ENCODE measurements around the gene CELF1. TPM values are rescaled to one million over a fixed set of nuclear protein-coding genes. Genes with fewer than 3 reads are reported as not detected.

Gene CELF1
- total RNA-seq, 2 experiments from 2014 or later, result 108 to 118 TPM

GRCh38 chr11:47496808-47497207 is 56.1 kb downstream of the CELF1 start:
- Mint-ChIP-seq H3K27me3 (no peaks in the 10 kb centered on the region), H3K36me3 (peaks cover 21% of the 10 kb centered on the region), H3K9me3 (ENCODE audit: low read depth) (no peaks in the 10 kb centered on the region), H3K4me1 (peaks cover 14% of the 10 kb centered on the region), H3K27ac (no peak overlapping the region), H3K4me3 (no peak overlapping the region)
- DNase-seq, result no peak
- no peak for ATAC-seq
- CTCF ChIA-PET, result interaction anchor here (1.0 kb wide), 1 partner anchor 9 kb away, joined by 3 read pairs; no protein-coding TSS in a partner anchor

GRCh38 chr11:47495856-47496217 is 57.1 kb downstream of the CELF1 start:
- no peaks in the 10 kb centered on the region for H3K27me3 Mint-ChIP-seq
- no peak overlapping the region for H3K4me3 Mint-ChIP-seq
- peaks cover 16% of the 10 kb centered on the region for H3K4me1 Mint-ChIP-seq
- ATAC-seq (no peak), DNase-seq (no peak)
- CTCF ChIA-PET, result interaction anchor here (0.6 kb wide), 1 partner anchor 68 kb away, joined by 3 read pairs; no protein-coding TSS in a partner anchor
- H3K9me3 Mint-ChIP-seq (ENCODE audit: low read depth), result no peaks in the 10 kb centered on the region
- H3K36me3 Mint-ChIP-seq, result peaks cover 22% of the 10 kb centered on the region
- no peak overlapping the region for H3K27ac Mint-ChIP-seq

GRCh38 chr11:47495011-47495855 is 57.7 kb downstream of the CELF1 start:
- H3K9me3 Mint-ChIP-seq (ENCODE audit: low read depth), result no peaks in the 10 kb centered on the region
- no peak overlapping the region for H3K27ac Mint-ChIP-seq
- DNase-seq (no peak), ATAC-seq (no peak)
- H3K36me3 Mint-ChIP-seq, result peaks cover 18% of the 10 kb centered on the region
- H3K27me3 Mint-ChIP-seq, result no peaks in the 10 kb centered on the region
- CTCF ChIA-PET, result interaction anchor here (0.6 to 1.1 kb wide), 3 partner anchors 41 to 281 kb away, joined by 3 read pairs; no protein-coding TSS in a partner anchor
- peaks cover 12% of the 10 kb centered on the region for H3K4me1 Mint-ChIP-seq
- H3K4me3 Mint-ChIP-seq, result no peak overlapping the region

GRCh38 chr11:47489395-47489755 is 63.6 kb downstream of the CELF1 start:
- H3K4me3 Mint-ChIP-seq, result no peak overlapping the region
- CTCF ChIA-PET, result interaction anchor here (1.1 kb wide), 1 partner anchor 35 kb away, joined by 3 read pairs; no protein-coding TSS in a partner anchor
- H3K4me1 Mint-ChIP-seq, result peaks cover 18% of the 10 kb centered on the region
- ATAC-seq, result no peak
- no peak overlapping the region for H3K27ac Mint-ChIP-seq
- no peak for DNase-seq
- no peaks in the 10 kb centered on the region for H3K27me3 Mint-ChIP-seq
- H3K36me3 Mint-ChIP-seq, result peaks cover 42% of the 10 kb centered on the region
- no peaks in the 10 kb centered on the region for H3K9me3 Mint-ChIP-seq (ENCODE audit: low read depth)

GRCh38 chr11:47488674-47489394 is 64.1 kb downstream of the CELF1 start:
- peaks cover 18% of the 10 kb centered on the region for H3K4me1 Mint-ChIP-seq
- peaks cover 43% of the 10 kb centered on the region for H3K36me3 Mint-ChIP-seq
- H3K27me3 Mint-ChIP-seq, result no peaks in the 10 kb centered on the region
- DNase-seq (no peak), ATAC-seq (no peak)
- no peak overlapping the region for H3K27ac Mint-ChIP-seq
- no peaks in the 10 kb centered on the region for H3K9me3 Mint-ChIP-seq (ENCODE audit: low read depth)
- H3K4me3 Mint-ChIP-seq, result no peak overlapping the region
- CTCF ChIA-PET, result interaction anchor here (1.1 to 1.3 kb wide), 2 partner anchors 10 to 35 kb away, joined by 3 read pairs; no protein-coding TSS in a partner anchor

GRCh38 chr11:47488111-47488510 is 64.8 kb downstream of the CELF1 start:
- Mint-ChIP-seq H3K4me3 (no peak overlapping the region), H3K4me1 (peaks cover 18% of the 10 kb centered on the region), H3K27ac (no peak overlapping the region), H3K36me3 (peaks cover 46% of the 10 kb centered on the region), H3K27me3 (no peaks in the 10 kb centered on the region), H3K9me3 (ENCODE audit: low read depth) (no peaks in the 10 kb centered on the region)
- CTCF ChIA-PET, result interaction anchor here (0.6 to 1.3 kb wide), 2 partner anchors 10 to 121 kb away, joined by 3 to 4 read pairs; no protein-coding TSS in a partner anchor
- ATAC-seq (no peak), DNase-seq (no peak)

GRCh38 chr11:47487421-47487820 is 65.5 kb downstream of the CELF1 start:
- DNase-seq, result no peak
- no peak for ATAC-seq
- H3K9me3 Mint-ChIP-seq (ENCODE audit: low read depth), result no peaks in the 10 kb centered on the region
- peaks cover 45% of the 10 kb centered on the region for H3K36me3 Mint-ChIP-seq
- peak overlapping the region; percentile 17 for H3K27ac Mint-ChIP-seq
- H3K4me3 Mint-ChIP-seq, result no peak overlapping the region
- H3K27me3 Mint-ChIP-seq, result no peaks in the 10 kb centered on the region
- CTCF ChIA-PET, result interaction anchor here (0.6 to 1.3 kb wide), 2 partner anchors 11 to 120 kb away, joined by 3 to 4 read pairs; no protein-coding TSS in a partner anchor
- H3K4me1 Mint-ChIP-seq, result peaks cover 16% of the 10 kb centered on the region

- H3K36me3 Mint-ChIP-seq, result peaks cover 56% of the 10 kb centered on the region
- H3K9me3 Mint-ChIP-seq (ENCODE audit: low read depth), result no peaks in the 10 kb centered on the region
- H3K4me3 Mint-ChIP-seq, result no peak overlapping the region
- ATAC-seq (no peak), DNase-seq (no peak)
- peaks cover 13% of the 10 kb centered on the region for H3K4me1 Mint-ChIP-seq
- CTCF ChIA-PET, result no interaction called here
- no peak overlapping the region for H3K27ac Mint-ChIP-seq
- no peaks in the 10 kb centered on the region for H3K27me3 Mint-ChIP-seq
These were observed 67.8 kb downstream of the CELF1 start for GRCh38 chr11:47485107-47485506.

GRCh38 chr11:47483457-47483856 is 69.5 kb downstream of the CELF1 start:
- CTCF ChIA-PET, result no interaction called here
- ATAC-seq (no peak), DNase-seq (no peak)
- H3K4me3 Mint-ChIP-seq, result no peak overlapping the region
- peak overlapping the region; percentile 57 for H3K27ac Mint-ChIP-seq
- H3K27me3 Mint-ChIP-seq, result no peaks in the 10 kb centered on the region
- peaks cover 15% of the 10 kb centered on the region for H3K4me1 Mint-ChIP-seq
- H3K9me3 Mint-ChIP-seq (ENCODE audit: low read depth), result no peaks in the 10 kb centered on the region
- H3K36me3 Mint-ChIP-seq, result peaks cover 63% of the 10 kb centered on the region

GRCh38 chr11:47480762-47481161 is 72.2 kb downstream of the CELF1 start:
- no peaks in the 10 kb centered on the region for H3K9me3 Mint-ChIP-seq (ENCODE audit: low read depth)
- no peaks in the 10 kb centered on the region for H3K27me3 Mint-ChIP-seq
- DNase-seq (no peak), ATAC-seq (no peak)
- peaks cover 24% of the 10 kb centered on the region for H3K4me1 Mint-ChIP-seq
- CTCF ChIA-PET, result interaction anchor here (1.1 kb wide), 1 partner anchor 258 kb away, joined by 3 read pairs; no protein-coding TSS in a partner anchor
- H3K4me3 Mint-ChIP-seq, result no peak overlapping the region
- H3K36me3 Mint-ChIP-seq, result peaks cover 59% of the 10 kb centered on the region
- H3K27ac Mint-ChIP-seq, result no peak overlapping the region

- peaks cover 24% of the 10 kb centered on the region for H3K4me1 Mint-ChIP-seq
- H3K27ac Mint-ChIP-seq, result peak overlapping the region; percentile 56
- H3K4me3 Mint-ChIP-seq, result no peak overlapping the region
- DNase-seq, result no peak
- no peaks in the 10 kb centered on the region for H3K27me3 Mint-ChIP-seq
- H3K36me3 Mint-ChIP-seq, result peaks cover 59% of the 10 kb centered on the region
- H3K9me3 Mint-ChIP-seq (ENCODE audit: low read depth), result no peaks in the 10 kb centered on the region
- CTCF ChIA-PET, result interaction anchor here (1.2 kb wide), 1 partner anchor 17 kb away, joined by 3 read pairs; no protein-coding TSS in a partner anchor
- no peak for ATAC-seq
These were observed 74.1 kb downstream of the CELF1 start for GRCh38 chr11:47478651-47479329.

GRCh38 chr11:47477753-47478152 is 75.2 kb downstream of the CELF1 start:
- Mint-ChIP-seq H3K4me1 (peaks cover 24% of the 10 kb centered on the region), H3K27me3 (no peaks in the 10 kb centered on the region), H3K36me3 (peaks cover 60% of the 10 kb centered on the region), H3K9me3 (ENCODE audit: low read depth) (no peaks in the 10 kb centered on the region), H3K4me3 (no peak overlapping the region), H3K27ac (peak overlapping the region; percentile 70)
- DNase-seq (no peak), ATAC-seq (no peak)
- CTCF ChIA-PET, result interaction anchor here (1.2 kb wide), 1 partner anchor 16 kb away, joined by 3 read pairs; no protein-coding TSS in a partner anchor

GRCh38 chr11:47477323-47477722 is 75.6 kb downstream of the CELF1 start:
- H3K27ac Mint-ChIP-seq, result peak overlapping the region; percentile 70
- peaks cover 24% of the 10 kb centered on the region for H3K4me1 Mint-ChIP-seq
- no peaks in the 10 kb centered on the region for H3K9me3 Mint-ChIP-seq (ENCODE audit: low read depth)
- H3K36me3 Mint-ChIP-seq, result peaks cover 59% of the 10 kb centered on the region
- CTCF ChIA-PET, result interaction anchor here (1.9 kb wide), 1 partner anchor 11 kb away, joined by 4 read pairs; no protein-coding TSS in a partner anchor
- H3K4me3 Mint-ChIP-seq, result no peak overlapping the region
- no peaks in the 10 kb centered on the region for H3K27me3 Mint-ChIP-seq
- peak; percentile 76 for ATAC-seq
- no peak for DNase-seq

Measured in activated CD8-positive, alpha-beta memory T cell treated with anti-CD3 and anti-CD28 coated beads, Interleukin-2, amount 10 ng/mL, durations not matched to agents 7 days and 5 days (primary cell).